ENCODE results near the gene TXN2. TPM values are rescaled to one million over a fixed set of nuclear protein-coding genes. Genes with fewer than 3 reads are reported as not detected.

The TXN2 gene
- total RNA-seq, 2 experiments from 2014 or later: 95.5 to 99.1 TPM

DNA sequence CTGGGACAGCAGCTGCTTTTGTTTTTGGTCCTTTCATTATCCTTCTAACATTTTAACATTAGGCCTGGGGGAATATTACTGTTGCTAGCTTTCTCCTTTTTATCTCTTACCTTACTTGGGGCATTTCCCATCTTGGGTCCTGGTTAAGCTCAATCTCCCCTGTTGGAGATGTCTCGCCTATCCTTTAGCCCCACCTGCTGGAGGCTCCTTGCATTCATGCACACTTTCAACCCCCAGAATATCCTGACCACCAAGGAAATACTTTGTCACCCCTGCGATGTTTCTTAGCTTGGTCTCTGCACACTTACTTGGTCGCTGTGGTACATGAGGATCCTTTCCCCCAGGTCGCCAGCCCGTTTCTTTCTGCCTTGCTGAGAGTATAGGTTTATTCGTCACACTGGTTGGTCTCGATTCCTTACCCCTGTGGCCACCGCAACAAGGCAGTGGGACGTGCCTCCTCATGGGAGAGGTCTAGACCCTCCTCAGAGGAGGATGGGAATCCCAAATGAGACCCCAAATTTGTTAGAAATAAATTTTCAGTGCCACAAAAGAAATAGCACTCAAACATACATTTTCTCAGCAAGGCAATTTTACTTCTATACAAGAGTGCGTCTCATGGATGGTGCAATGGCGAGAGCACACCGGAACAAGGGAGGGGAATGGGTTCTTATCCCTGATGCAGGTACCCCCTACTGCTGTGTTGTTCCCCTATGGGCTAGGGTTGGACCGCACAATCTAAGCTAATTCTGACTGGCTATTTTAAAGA lies 5.4 kb upstream of the TXN2 start:
- Mint-ChIP-seq H3K27me3 (no peaks in the 10 kb centered on the region), H3K36me3 (ENCODE audit: low read depth) (peaks cover 27% of the 10 kb centered on the region), H3K9me3 (ENCODE audit: low read depth) (no peaks in the 10 kb centered on the region), H3K4me1 (peaks cover 7% of the 10 kb centered on the region), H3K4me3 (no peak overlapping the region), H3K27ac (no peak overlapping the region)
- intact Hi-C loops (cut with DNase I, micrococcal nuclease): loop anchor here (1.0 to 5.0 kb wide), 2 partner anchors 186 to 290 kb away; no protein-coding TSS in a partner anchor
- ATAC-seq (no peak), DNase-seq (peak; percentile 81)
- CTCF ChIA-PET: interaction anchor here (0.6 to 2.4 kb wide), 26 partner anchors 8 to 349 kb away, joined by 3 to 23 read pairs (median 4); partner anchors contain the start of gene APOL1
- POLR2A ChIA-PET: interaction anchor here (0.6 to 1.1 kb wide), 2 partner anchors 99 to 155 kb away, joined by 3 read pairs; partner anchors contain the start of gene MYH9

- intact Hi-C loops (cut with DNase I, micrococcal nuclease): loop anchor here (1.0 to 5.0 kb wide), 7 partner anchors 26 to 1126 kb away; partner anchors contain the start of genes EIF3D (in 1 of the 2) and GGA1 (in 1 of the 2)
Measured at GRCh38 chr22:36480941-36481392, 473 bp downstream of the TXN2 start.

DNA sequence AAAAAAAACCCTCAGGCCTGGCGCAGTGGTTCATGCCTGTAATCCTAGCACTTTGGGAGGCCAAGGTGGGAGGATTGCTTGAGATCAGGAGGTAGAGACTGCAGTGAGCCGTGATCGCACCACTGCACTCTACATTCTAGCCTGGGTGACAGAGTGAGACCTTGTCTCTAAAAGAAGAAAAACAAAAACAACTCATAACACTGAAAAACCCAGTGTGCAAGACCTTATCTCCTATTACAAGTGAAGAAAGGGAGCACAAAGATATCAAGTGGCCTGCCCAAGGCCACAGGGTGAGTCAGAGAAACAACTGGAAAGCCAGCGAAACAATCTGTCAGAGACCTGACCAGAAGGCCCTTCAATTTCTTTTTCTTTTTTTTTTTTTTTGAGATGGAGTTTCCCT lies 2.5 kb downstream of the TXN2 start:
- intact Hi-C loops (cut with DNase I, micrococcal nuclease): no loop called here
- CTCF ChIA-PET: no interaction called here
- peaks cover 19% of the 10 kb centered on the region for H3K4me1 Mint-ChIP-seq
- POLR2A ChIA-PET: no interaction called here
- ATAC-seq (no peak), DNase-seq (no peak)
- H3K27ac Mint-ChIP-seq: no peak overlapping the region
- peaks cover 31% of the 10 kb centered on the region for H3K36me3 Mint-ChIP-seq (ENCODE audit: low read depth)
- H3K27me3 Mint-ChIP-seq: no peaks in the 10 kb centered on the region
- H3K4me3 Mint-ChIP-seq: no peak overlapping the region
- no peaks in the 10 kb centered on the region for H3K9me3 Mint-ChIP-seq (ENCODE audit: low read depth)

More at GRCh38 chr22:36480941-36481392, 473 bp downstream of the TXN2 start:
- peaks cover 18% of the 10 kb centered on the region for H3K36me3 Mint-ChIP-seq (ENCODE audit: low read depth)
- H3K27me3 Mint-ChIP-seq: no peaks in the 10 kb centered on the region
- H3K27ac Mint-ChIP-seq: peak overlapping the region; percentile 94
- POLR2A ChIA-PET: interaction anchor here (1.2 to 2.1 kb wide), 2 partner anchors 111 to 148 kb away, joined by 3 to 7 read pairs; no protein-coding TSS in a partner anchor
- CTCF ChIA-PET: interaction anchor here (1.0 to 1.8 kb wide), 4 partner anchors 10 to 187 kb away, joined by 3 to 12 read pairs (median 4); no protein-coding TSS in a partner anchor
- DNase-seq (no peak), ATAC-seq (no peak)
- H3K9me3 Mint-ChIP-seq (ENCODE audit: low read depth): no peaks in the 10 kb centered on the region
- H3K4me3 Mint-ChIP-seq: peak overlapping the region; percentile 81
- H3K4me1 Mint-ChIP-seq: peaks cover 19% of the 10 kb centered on the region

- ChIA-PET CTCF (interaction anchor here (1.2 kb wide), 1 partner anchor 148 kb away, joined by 3 read pairs; no protein-coding TSS in a partner anchor), POLR2A (no interaction called here)
- no peak for DNase-seq
- peaks cover 37% of the 10 kb centered on the region for H3K36me3 Mint-ChIP-seq (ENCODE audit: low read depth)
- no peaks in the 10 kb centered on the region for H3K9me3 Mint-ChIP-seq (ENCODE audit: low read depth)
- intact Hi-C loops (cut with DNase I, micrococcal nuclease): no loop called here
- peaks cover 8% of the 10 kb centered on the region for H3K4me1 Mint-ChIP-seq
- no peak overlapping the region for H3K4me3 Mint-ChIP-seq
- ATAC-seq: no peak
- H3K27ac Mint-ChIP-seq: no peak overlapping the region
- H3K27me3 Mint-ChIP-seq: no peaks in the 10 kb centered on the region
Measured at GRCh38 chr22:36475341-36475740, 6.1 kb downstream of the TXN2 start.

DNA sequence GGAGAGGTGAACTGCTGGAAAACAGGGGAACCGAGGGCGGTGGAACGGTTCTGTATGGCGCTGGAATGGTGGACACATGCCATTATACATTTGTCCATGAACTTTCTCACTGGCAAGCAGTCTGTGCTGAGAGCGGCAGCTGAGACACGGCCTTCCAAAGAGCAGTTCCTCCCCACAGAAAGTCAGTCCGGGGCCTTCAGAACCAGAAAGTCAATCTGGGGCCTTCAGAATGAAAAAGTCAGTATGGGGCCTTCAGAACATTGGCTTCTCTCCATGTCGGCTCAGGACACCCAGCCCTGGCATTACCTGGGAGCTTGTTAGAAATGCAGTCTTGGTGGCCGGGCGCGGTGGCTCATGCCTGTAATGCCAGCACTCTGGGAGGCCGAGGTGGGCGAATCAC lies 8.8 kb downstream of the TXN2 start:
- no peak overlapping the region for H3K4me3 Mint-ChIP-seq
- no peaks in the 10 kb centered on the region for H3K9me3 Mint-ChIP-seq (ENCODE audit: low read depth)
- peaks cover 19% of the 10 kb centered on the region for H3K4me1 Mint-ChIP-seq
- peaks cover 35% of the 10 kb centered on the region for H3K36me3 Mint-ChIP-seq (ENCODE audit: low read depth)
- ChIA-PET CTCF (interaction anchor here (0.8 to 1.1 kb wide), 2 partner anchors 18 to 172 kb away, joined by 3 to 5 read pairs; no protein-coding TSS in a partner anchor), POLR2A (no interaction called here)
- intact Hi-C loops (cut with DNase I, micrococcal nuclease): no loop called here
- no peak for DNase-seq
- ATAC-seq: no peak
- H3K27me3 Mint-ChIP-seq: no peaks in the 10 kb centered on the region
- H3K27ac Mint-ChIP-seq: peak overlapping the region; percentile 3

- intact Hi-C loops (cut with DNase I, micrococcal nuclease): loop anchor here (2.0 kb wide), 2 partner anchors 91 to 141 kb away; no protein-coding TSS in a partner anchor
- ChIA-PET POLR2A (interaction anchor here (0.6 kb wide), 1 partner anchor 99 kb away, joined by 3 read pairs; no protein-coding TSS in a partner anchor), CTCF (interaction anchor here (0.8 to 5.1 kb wide), 29 partner anchors 10 to 320 kb away, joined by 3 to 71 read pairs (median 5); partner anchors contain the start of genes APOL2 and TXN2)
- Mint-ChIP-seq H3K4me3 (no peak overlapping the region), H3K36me3 (ENCODE audit: low read depth) (peaks cover 30% of the 10 kb centered on the region), H3K27ac (no peak overlapping the region), H3K4me1 (peaks cover 29% of the 10 kb centered on the region), H3K27me3 (no peaks in the 10 kb centered on the region), H3K9me3 (ENCODE audit: low read depth) (no peaks in the 10 kb centered on the region)
- no peak for DNase-seq
- ATAC-seq: no peak
Measured at GRCh38 chr22:36471341-36471821, 10.1 kb downstream of the TXN2 start.

DNA sequence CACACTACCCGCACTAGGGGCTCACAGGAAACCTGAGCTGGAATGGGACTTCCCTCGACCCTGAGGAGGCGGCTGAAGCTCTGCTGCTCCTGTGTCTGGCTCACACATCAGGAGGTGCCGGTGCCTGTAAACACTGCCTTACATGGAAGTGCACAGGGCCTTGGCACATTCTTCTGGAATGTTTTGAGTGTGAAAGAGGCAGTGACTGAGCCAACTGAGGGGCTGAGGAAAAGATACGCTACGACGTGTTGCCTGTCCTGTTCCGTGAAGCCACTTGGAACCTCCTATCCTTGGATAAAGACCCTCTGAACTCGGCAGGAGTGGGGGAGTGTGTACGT lies 10.5 kb downstream of the TXN2 start:
- Mint-ChIP-seq H3K9me3 (ENCODE audit: low read depth) (no peaks in the 10 kb centered on the region), H3K27ac (no peak overlapping the region), H3K4me1 (peaks cover 29% of the 10 kb centered on the region), H3K4me3 (no peak overlapping the region), H3K27me3 (no peaks in the 10 kb centered on the region), H3K36me3 (ENCODE audit: low read depth) (peaks cover 28% of the 10 kb centered on the region)
- ChIA-PET CTCF (interaction anchor here (0.8 to 5.1 kb wide), 32 partner anchors 11 to 319 kb away, joined by 3 to 71 read pairs (median 5); partner anchors contain the start of genes APOL2 and TXN2), POLR2A (interaction anchor here (0.6 kb wide), 1 partner anchor 99 kb away, joined by 3 read pairs; no protein-coding TSS in a partner anchor)
- intact Hi-C loops (cut with DNase I, micrococcal nuclease): loop anchor here (1.0 to 2.0 kb wide), 4 partner anchors 85 to 170 kb away; no protein-coding TSS in a partner anchor
- DNase-seq: no peak
- no peak for ATAC-seq

DNA sequence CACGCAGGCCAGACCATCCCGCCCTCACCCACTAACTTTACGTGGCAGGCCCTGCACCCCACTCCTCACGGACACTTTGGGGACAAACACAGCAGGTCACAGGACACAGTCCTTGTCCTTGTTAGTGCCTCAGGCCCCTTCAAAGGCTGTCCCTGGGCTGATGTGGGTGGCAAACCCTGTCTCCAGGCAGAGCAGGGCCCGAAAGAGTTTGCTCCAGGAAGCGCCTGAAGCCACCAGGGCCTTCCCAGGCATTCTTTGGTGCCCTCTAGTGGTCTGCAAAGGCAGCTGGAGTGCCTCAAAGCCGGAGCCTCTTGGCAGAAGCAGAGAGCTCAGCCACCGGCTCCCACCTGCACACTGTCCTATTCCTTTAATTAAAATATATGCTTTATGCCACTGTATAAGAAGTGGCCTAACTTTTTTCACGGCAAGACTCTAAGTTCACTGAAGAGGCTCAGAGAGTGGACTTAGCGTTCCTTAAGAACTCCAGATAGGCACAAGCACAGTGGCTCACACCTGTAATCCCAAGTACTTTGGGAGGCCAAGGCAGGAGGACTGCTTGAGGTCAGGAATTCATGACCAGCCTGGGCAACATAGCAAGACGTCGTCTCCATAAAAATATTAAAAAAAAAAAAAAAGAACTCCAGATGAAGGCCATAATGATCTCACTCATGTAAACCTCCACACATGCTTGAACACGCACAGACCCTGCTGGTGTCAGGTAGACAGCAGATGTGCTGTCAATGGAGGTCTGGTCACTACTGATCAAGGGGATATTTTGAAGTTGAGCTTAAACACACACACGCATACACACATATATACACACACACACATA lies 11.1 kb downstream of the TXN2 start:
- CTCF ChIA-PET: interaction anchor here (0.6 to 5.1 kb wide), 50 partner anchors 10 to 768 kb away, joined by 3 to 71 read pairs (median 4); partner anchors contain the start of genes APOL2 and TXN2
- ATAC-seq (peak; percentile 94), DNase-seq (peak; percentile 89)
- H3K27ac Mint-ChIP-seq: peak overlapping the region; percentile 72
- H3K27me3 Mint-ChIP-seq: no peaks in the 10 kb centered on the region
- peaks cover 29% of the 10 kb centered on the region for H3K4me1 Mint-ChIP-seq
- H3K36me3 Mint-ChIP-seq (ENCODE audit: low read depth): peaks cover 25% of the 10 kb centered on the region
- H3K9me3 Mint-ChIP-seq (ENCODE audit: low read depth): no peaks in the 10 kb centered on the region
- intact Hi-C loops (cut with DNase I, micrococcal nuclease): loop anchor here (1.0 to 2.0 kb wide), 4 partner anchors 84 to 169 kb away; no protein-coding TSS in a partner anchor
- POLR2A ChIA-PET: interaction anchor here (0.6 to 1.0 kb wide), 3 partner anchors 98 to 169 kb away, joined by 3 to 4 read pairs (median 4); no protein-coding TSS in a partner anchor
- H3K4me3 Mint-ChIP-seq: no peak overlapping the region

DNA sequence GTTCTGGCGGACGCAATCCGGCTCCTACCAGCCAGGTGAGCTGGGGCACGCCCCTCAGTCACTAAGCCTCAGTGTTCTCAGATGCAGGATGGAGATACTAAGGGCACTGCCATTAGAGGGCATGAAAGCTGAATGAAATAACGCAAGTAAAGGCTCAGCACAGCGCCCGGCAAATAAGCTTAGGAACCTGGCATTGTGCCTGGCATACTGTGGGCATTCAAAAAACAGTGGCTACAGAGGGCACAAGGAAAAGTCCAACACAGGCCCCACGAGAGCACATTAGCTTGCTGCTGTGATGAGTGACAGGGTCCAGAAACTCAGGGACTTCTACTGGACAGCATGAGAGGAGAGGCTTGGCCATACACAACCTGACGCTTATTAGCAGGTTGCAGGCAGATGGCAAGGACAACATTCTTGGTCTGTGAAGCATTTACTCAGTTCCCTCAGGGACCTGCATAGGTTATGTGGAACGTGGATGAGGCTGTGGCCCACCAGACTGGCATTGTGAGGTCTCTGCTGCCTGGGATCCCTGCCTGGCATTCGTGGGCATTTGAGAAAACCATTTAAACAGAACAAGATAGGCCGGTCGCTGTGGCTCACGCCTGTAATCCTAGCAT lies 12.2 kb downstream of the TXN2 start:
- H3K4me1 Mint-ChIP-seq: peaks cover 29% of the 10 kb centered on the region
- CTCF ChIA-PET: interaction anchor here (0.6 to 5.1 kb wide), 13 partner anchors 41 to 1081 kb away, joined by 3 to 71 read pairs (median 5); partner anchors contain the start of gene MYH9
- POLR2A ChIA-PET: no interaction called here
- H3K36me3 Mint-ChIP-seq (ENCODE audit: low read depth): peaks cover 18% of the 10 kb centered on the region
- ATAC-seq: no peak
- no peak overlapping the region for H3K4me3 Mint-ChIP-seq
- H3K9me3 Mint-ChIP-seq (ENCODE audit: low read depth): no peaks in the 10 kb centered on the region
- intact Hi-C loops (cut with DNase I, micrococcal nuclease): no loop called here
- no peaks in the 10 kb centered on the region for H3K27me3 Mint-ChIP-seq
- no peak for DNase-seq
- H3K27ac Mint-ChIP-seq: no peak overlapping the region

- no peaks in the 10 kb centered on the region for H3K27me3 Mint-ChIP-seq
- DNase-seq (peak; percentile 47), ATAC-seq (no peak)
- peaks cover 18% of the 10 kb centered on the region for H3K36me3 Mint-ChIP-seq (ENCODE audit: low read depth)
- intact Hi-C loops (cut with DNase I, micrococcal nuclease): no loop called here
- H3K4me1 Mint-ChIP-seq: peaks cover 29% of the 10 kb centered on the region
- no peaks in the 10 kb centered on the region for H3K9me3 Mint-ChIP-seq (ENCODE audit: low read depth)
- ChIA-PET CTCF (interaction anchor here (0.7 to 5.1 kb wide), 3 partner anchors 62 to 170 kb away, joined by 3 to 71 read pairs (median 3); no protein-coding TSS in a partner anchor), POLR2A (interaction anchor here (0.6 kb wide), 1 partner anchor 130 kb away, joined by 4 read pairs; no protein-coding TSS in a partner anchor)
- H3K4me3 Mint-ChIP-seq: no peak overlapping the region
- H3K27ac Mint-ChIP-seq: no peak overlapping the region
Measured at GRCh38 chr22:36467946-36468345, 13.5 kb downstream of the TXN2 start.
